Measurements from ENCODE around the gene PDIA5. TPM values are rescaled to one million over a fixed set of nuclear protein-coding genes. Genes with fewer than 3 reads are reported as not detected.

Gene PDIA5
- total and polyA plus RNA-seq, 9 donors = 14.9 to 28.5 (median 19.5) TPM

GRCh38 chr3:123076496-123077418 is 9.9 kb downstream of the PDIA5 start:
- DNase-seq = peak; percentile 60
- H3K27me3 ChIP-seq (ENCODE audit: control insufficient read depth, insufficient read depth, low read length) = no peaks in the 10 kb centered on the region
- peaks cover 15% of the 10 kb centered on the region for H3K4me1 ChIP-seq (ENCODE audit: control insufficient read depth, insufficient read depth, low read length)
- no peak overlapping the region for H3K27ac ChIP-seq (ENCODE audit: low read length)
- H3K4me3 ChIP-seq (ENCODE audit: low read length) = no peak overlapping the region
- 17% methylated on average over 2 of the region's 6 CpGs for WGBS (ENCODE audit: insufficient coverage)
- H3K36me3 ChIP-seq (ENCODE audit: control insufficient read depth, insufficient read depth, low read length) = no peaks in the 10 kb centered on the region
- H3K9me3 ChIP-seq (replicated peaks; ENCODE audit: control insufficient read depth, low read depth, low read length) = no peaks in the 10 kb centered on the region

DNA sequence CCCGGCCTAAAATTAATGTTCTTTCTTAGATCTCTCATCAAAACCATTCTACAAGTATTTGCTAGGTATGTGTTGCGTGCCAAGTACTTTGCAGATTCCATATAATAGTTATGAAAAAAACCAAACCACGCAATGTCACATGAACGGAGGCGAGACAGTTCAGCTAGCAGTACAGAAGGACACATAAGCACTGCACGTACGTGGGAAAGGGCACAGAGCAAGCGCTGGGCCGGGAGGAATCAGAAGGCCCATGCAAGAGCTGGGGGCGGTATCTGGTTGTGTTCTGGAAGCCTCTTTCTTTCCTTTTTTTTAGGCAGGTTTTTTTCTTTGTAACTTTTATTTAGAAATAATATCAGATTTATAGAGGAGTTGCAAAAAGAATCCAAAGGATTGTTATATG is 11.3 kb downstream of the PDIA5 start:
- no peak for DNase-seq
- H3K9me3 ChIP-seq (replicated peaks; ENCODE audit: control insufficient read depth, low read depth, low read length) = no peaks in the 10 kb centered on the region
- H3K36me3 ChIP-seq (ENCODE audit: control insufficient read depth, insufficient read depth, low read length) = no peaks in the 10 kb centered on the region
- H3K27me3 ChIP-seq (ENCODE audit: control insufficient read depth, insufficient read depth, low read length) = no peaks in the 10 kb centered on the region
- H3K4me1 ChIP-seq (ENCODE audit: control insufficient read depth, insufficient read depth, low read length) = peaks cover 26% of the 10 kb centered on the region
- WGBS (ENCODE audit: insufficient coverage) = 90% methylated on average over 2 of the region's 10 CpGs
- H3K4me3 ChIP-seq (ENCODE audit: low read length) = no peak overlapping the region
- no peak overlapping the region for H3K27ac ChIP-seq (ENCODE audit: low read length)

- H3K36me3 ChIP-seq (ENCODE audit: control insufficient read depth, insufficient read depth, low read length) = no peaks in the 10 kb centered on the region
- DNase-seq = no peak
- peaks cover 54% of the 10 kb centered on the region for H3K4me1 ChIP-seq (ENCODE audit: control insufficient read depth, insufficient read depth, low read length)
- no peak overlapping the region for H3K27ac ChIP-seq (ENCODE audit: low read length)
- no peaks in the 10 kb centered on the region for H3K9me3 ChIP-seq (replicated peaks; ENCODE audit: control insufficient read depth, low read depth, low read length)
- no peak overlapping the region for H3K4me3 ChIP-seq (ENCODE audit: low read length)
- 70% methylated on average over 2 of the region's 7 CpGs for whole genome bisulfite sequencing (ENCODE audit: insufficient coverage)
- no peaks in the 10 kb centered on the region for H3K27me3 ChIP-seq (ENCODE audit: control insufficient read depth, insufficient read depth, low read length)
These were observed 14.2 kb downstream of the PDIA5 start for GRCh38 chr3:123080864-123081562.

GRCh38 chr3:123081718-123082369 is 15.0 kb downstream of the PDIA5 start:
- peak; percentile 71 for DNase-seq
- 17% methylated on average over 1 of the region's 8 CpGs for WGBS (ENCODE audit: insufficient coverage)
- H3K9me3 ChIP-seq (replicated peaks; ENCODE audit: control insufficient read depth, low read depth, low read length) = no peaks in the 10 kb centered on the region
- no peaks in the 10 kb centered on the region for H3K36me3 ChIP-seq (ENCODE audit: control insufficient read depth, insufficient read depth, low read length)
- no peak overlapping the region for H3K27ac ChIP-seq (ENCODE audit: low read length)
- H3K4me3 ChIP-seq (ENCODE audit: low read length) = no peak overlapping the region
- H3K4me1 ChIP-seq (ENCODE audit: control insufficient read depth, insufficient read depth, low read length) = peaks cover 50% of the 10 kb centered on the region
- no peaks in the 10 kb centered on the region for H3K27me3 ChIP-seq (ENCODE audit: control insufficient read depth, insufficient read depth, low read length)

DNA sequence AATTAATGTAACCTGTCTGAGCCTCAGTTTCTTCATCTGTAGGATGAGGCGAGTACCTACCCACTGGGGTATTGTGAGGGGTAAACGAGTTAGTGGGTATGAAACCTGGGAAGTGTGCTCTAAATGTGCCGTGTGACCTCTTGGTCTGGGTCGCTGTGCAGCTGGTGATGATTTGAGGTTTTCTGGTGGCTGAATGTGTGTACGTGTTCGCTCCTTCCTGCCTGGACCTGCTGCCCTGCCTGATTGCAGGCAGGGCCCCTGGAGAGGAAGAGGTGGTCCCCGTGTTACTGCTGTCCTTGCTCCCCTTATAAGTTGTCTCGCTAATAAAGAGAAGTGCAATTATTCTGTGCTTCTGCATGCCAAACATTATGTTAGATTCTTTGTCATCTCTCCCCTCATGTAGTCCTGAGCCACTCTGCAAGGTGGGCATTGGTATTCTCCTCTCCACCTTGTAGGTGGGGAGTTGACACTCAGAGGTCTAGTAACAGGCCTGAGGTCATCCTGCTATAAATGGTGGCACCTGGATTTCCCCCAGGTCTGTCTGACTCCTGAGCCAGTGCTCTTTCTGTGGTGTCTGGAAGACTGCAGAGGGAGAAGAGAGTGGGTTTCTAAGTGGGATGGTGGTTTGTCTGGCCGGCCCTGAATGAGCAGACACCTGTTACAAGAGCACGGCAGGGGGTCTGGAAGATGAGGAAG is 15.7 kb downstream of the PDIA5 start:
- Histone ChIP-seq H3K4me3 (ENCODE audit: low read length) (no peak overlapping the region), H3K36me3 (ENCODE audit: control insufficient read depth, insufficient read depth, low read length) (no peaks in the 10 kb centered on the region), H3K27me3 (ENCODE audit: control insufficient read depth, insufficient read depth, low read length) (no peaks in the 10 kb centered on the region), H3K27ac (ENCODE audit: low read length) (no peak overlapping the region), H3K4me1 (ENCODE audit: control insufficient read depth, insufficient read depth, low read length) (peaks cover 44% of the 10 kb centered on the region), H3K9me3 (replicated peaks; ENCODE audit: control insufficient read depth, low read depth, low read length) (no peaks in the 10 kb centered on the region)
- 49% methylated on average over 5 of the region's 10 CpGs for WGBS (ENCODE audit: insufficient coverage)
- DNase-seq = peak; percentile 51

- no peak overlapping the region for H3K27ac ChIP-seq (ENCODE audit: low read length)
- DNase-seq = peak; percentile 51
- no peak overlapping the region for H3K4me3 ChIP-seq (ENCODE audit: low read length)
- no peaks in the 10 kb centered on the region for H3K9me3 ChIP-seq (replicated peaks; ENCODE audit: control insufficient read depth, low read depth, low read length)
- 35% methylated on average over 5 of the region's 8 CpGs for WGBS (ENCODE audit: insufficient coverage)
- peaks cover 44% of the 10 kb centered on the region for H3K4me1 ChIP-seq (ENCODE audit: control insufficient read depth, insufficient read depth, low read length)
- H3K27me3 ChIP-seq (ENCODE audit: control insufficient read depth, insufficient read depth, low read length) = no peaks in the 10 kb centered on the region
- H3K36me3 ChIP-seq (ENCODE audit: control insufficient read depth, insufficient read depth, low read length) = no peaks in the 10 kb centered on the region
These were observed 16.7 kb downstream of the PDIA5 start for GRCh38 chr3:123083383-123084124.

GRCh38 chr3:123084192-123084591 is 17.4 kb downstream of the PDIA5 start:
- DNase-seq = peak; percentile 62
- peaks cover 46% of the 10 kb centered on the region for H3K4me1 ChIP-seq (ENCODE audit: control insufficient read depth, insufficient read depth, low read length)

DNA sequence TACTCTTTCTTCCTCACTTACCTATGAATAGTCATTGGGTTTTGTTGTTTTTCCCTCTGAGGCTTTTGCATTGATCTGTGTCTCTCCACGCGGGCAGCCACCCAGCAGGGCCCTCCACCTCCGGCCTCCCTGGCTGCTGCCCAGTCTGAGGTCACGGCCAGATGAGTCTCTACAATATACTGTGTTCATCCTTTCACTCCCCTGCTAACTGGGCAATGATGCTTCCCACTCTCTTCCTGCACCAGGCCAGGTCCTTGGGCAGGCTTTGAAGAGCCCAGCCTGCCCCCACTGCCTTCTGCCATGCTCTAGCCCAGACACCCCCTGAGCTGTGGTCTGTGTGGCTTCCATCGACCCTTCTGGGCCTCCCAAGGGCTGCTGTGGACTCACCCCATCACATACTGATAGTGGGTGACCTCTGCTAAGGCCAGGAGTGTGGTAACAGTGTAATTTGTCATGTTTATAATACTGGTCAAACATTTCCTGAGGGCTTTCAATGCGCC is 18.0 kb downstream of the PDIA5 start:
- Histone ChIP-seq H3K4me1 (ENCODE audit: control insufficient read depth, insufficient read depth, low read length) (peaks cover 52% of the 10 kb centered on the region), H3K9me3 (replicated peaks; ENCODE audit: control insufficient read depth, low read depth, low read length) (no peaks in the 10 kb centered on the region), H3K36me3 (ENCODE audit: control insufficient read depth, insufficient read depth, low read length) (no peaks in the 10 kb centered on the region), H3K4me3 (ENCODE audit: low read length) (no peak overlapping the region), H3K27ac (ENCODE audit: low read length) (no peak overlapping the region), H3K27me3 (ENCODE audit: control insufficient read depth, insufficient read depth, low read length) (no peaks in the 10 kb centered on the region)
- no peak for DNase-seq
- 63% methylated on average over 4 of the region's 6 CpGs for WGBS (ENCODE audit: insufficient coverage)

More at GRCh38 chr3:123084192-123084591, 17.4 kb downstream of the PDIA5 start:
- Histone ChIP-seq H3K4me3 (ENCODE audit: low read length) (no peak overlapping the region), H3K27ac (ENCODE audit: low read length) (no peak overlapping the region), H3K36me3 (ENCODE audit: control insufficient read depth, insufficient read depth, low read length) (no peaks in the 10 kb centered on the region), H3K27me3 (ENCODE audit: control insufficient read depth, insufficient read depth, low read length) (no peaks in the 10 kb centered on the region), H3K9me3 (replicated peaks; ENCODE audit: control insufficient read depth, low read depth, low read length) (no peaks in the 10 kb centered on the region)
- 28% methylated on average over 6 of the region's 6 CpGs for WGBS (ENCODE audit: insufficient coverage)

DNA sequence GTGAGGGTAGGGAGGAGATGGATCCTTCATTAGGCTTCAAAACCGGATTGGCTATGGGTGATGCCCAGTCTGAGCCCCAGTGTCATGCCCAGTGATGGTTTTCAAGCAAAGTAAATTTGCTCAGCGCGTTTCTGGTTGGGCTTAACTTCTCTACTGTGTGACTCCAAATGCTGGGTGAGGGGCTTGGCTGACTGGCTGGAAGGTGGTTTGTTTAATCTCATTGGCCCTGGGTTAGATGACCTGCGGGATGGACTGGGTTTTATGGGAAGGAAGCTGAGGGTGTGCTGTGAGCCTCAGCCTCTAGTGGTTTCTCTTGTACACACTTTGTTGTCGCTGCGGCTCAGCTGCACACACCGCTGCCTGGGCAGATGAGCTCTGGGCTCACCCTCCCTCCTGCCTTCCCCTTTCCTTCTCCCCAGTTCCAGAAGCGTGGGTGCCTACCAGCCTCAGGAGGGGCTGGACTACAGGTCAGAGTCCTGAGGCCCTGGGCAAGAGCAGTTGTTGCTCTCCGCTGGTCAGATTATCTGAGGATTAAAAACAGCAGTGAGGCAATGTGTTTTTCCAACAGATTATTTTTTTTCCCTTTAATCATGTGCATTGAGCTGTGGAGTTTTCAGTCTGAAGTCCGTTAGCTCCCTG is 18.6 kb downstream of the PDIA5 start:
- H3K27ac ChIP-seq (ENCODE audit: low read length) = peak overlapping the region; percentile 44
- WGBS (ENCODE audit: insufficient coverage) = 39% methylated on average over 6 of the region's 10 CpGs
- H3K4me1 ChIP-seq (ENCODE audit: control insufficient read depth, insufficient read depth, low read length) = peaks cover 59% of the 10 kb centered on the region

More for the DNA sequence above, 18.6 kb downstream of the PDIA5 start:
- no peak for DNase-seq
- H3K9me3 ChIP-seq (replicated peaks; ENCODE audit: control insufficient read depth, low read depth, low read length) = no peaks in the 10 kb centered on the region
- no peaks in the 10 kb centered on the region for H3K36me3 ChIP-seq (ENCODE audit: control insufficient read depth, insufficient read depth, low read length)
- H3K27me3 ChIP-seq (ENCODE audit: control insufficient read depth, insufficient read depth, low read length) = no peaks in the 10 kb centered on the region
- H3K4me3 ChIP-seq (ENCODE audit: low read length) = no peak overlapping the region
